Measurements from ENCODE around the gene RASAL1.

GRCh38 chr12:113075137-113075683 is 60.4 kb downstream of the RASAL1 start:
- no peak for TF ChIP-seq CTCF (optimal IDR thresholded peaks at IDR 0.05 in 1 of 3, IDR thresholded peaks at IDR 0.05 in 1 of 3, conservative IDR thresholded peaks at IDR 0.05 in 1 of 3; ENCODE audit: extremely low read depth in 1 of 3, insufficient read depth in 2 of 3, low read length in 3 of 3)
- TF ChIP-seq EZH2 (IDR thresholded peaks at IDR 0.05; ENCODE audit: low read length) = no peak

All from keratinocyte (primary cell).